ENCODE results near the gene DDX10. TPM values are rescaled to one million over a fixed set of nuclear protein-coding genes. Genes with fewer than 3 reads are reported as not detected.

DDX10 gene
- polyA plus RNA-seq, 1 experiment = 11.0 TPM

DNA sequence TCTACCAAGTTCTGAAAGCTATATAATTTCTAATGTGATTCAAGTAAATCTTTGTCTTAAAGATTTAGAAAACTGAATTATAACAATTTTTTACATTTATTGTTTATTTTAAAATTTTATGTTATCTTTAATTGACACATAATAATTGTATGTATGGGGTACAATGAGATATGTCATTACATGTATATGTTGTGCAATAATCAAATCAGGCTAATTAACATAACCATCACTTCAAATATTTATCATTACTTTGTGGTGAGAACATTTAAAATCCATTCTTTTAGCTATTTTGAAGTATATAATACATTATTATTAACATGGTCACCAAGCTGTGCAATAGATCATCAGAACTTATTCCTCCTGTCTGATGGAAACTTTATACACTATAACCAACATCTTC lies 181.1 kb downstream of the DDX10 start:
- ChIA-PET CTCF (interaction anchor here (1.2 kb wide), 1 partner anchor 24 kb away, joined by 4 read pairs; no protein-coding TSS in a partner anchor), POLR2A (no interaction called here)
- no peak for DNase-seq (ENCODE audit: low read depth)
- Histone ChIP-seq H3K27me3 (ENCODE audit: control insufficient read depth, insufficient read depth, low read length) (no peaks in the 10 kb centered on the region), H3K36me3 (ENCODE audit: control insufficient read depth, insufficient read depth, low read length) (no peaks in the 10 kb centered on the region), H3K4me3 (ENCODE audit: low read depth, low read length) (no peak overlapping the region)
- TF ChIP-seq, protein P1, sequence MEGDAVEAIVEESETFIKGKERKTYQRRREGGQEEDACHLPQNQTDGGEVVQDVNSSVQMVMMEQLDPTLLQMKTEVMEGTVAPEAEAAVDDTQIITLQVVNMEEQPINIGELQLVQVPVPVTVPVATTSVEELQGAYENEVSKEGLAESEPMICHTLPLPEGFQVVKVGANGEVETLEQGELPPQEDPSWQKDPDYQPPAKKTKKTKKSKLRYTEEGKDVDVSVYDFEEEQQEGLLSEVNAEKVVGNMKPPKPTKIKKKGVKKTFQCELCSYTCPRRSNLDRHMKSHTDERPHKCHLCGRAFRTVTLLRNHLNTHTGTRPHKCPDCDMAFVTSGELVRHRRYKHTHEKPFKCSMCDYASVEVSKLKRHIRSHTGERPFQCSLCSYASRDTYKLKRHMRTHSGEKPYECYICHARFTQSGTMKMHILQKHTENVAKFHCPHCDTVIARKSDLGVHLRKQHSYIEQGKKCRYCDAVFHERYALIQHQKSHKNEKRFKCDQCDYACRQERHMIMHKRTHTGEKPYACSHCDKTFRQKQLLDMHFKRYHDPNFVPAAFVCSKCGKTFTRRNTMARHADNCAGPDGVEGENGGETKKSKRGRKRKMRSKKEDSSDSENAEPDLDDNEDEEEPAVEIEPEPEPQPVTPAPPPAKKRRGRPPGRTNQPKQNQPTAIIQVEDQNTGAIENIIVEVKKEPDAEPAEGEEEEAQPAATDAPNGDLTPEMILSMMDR (IDR thresholded peaks at IDR 0.05; ENCODE audit: insufficient read depth, low read depth, low read length) = no peak

DNA sequence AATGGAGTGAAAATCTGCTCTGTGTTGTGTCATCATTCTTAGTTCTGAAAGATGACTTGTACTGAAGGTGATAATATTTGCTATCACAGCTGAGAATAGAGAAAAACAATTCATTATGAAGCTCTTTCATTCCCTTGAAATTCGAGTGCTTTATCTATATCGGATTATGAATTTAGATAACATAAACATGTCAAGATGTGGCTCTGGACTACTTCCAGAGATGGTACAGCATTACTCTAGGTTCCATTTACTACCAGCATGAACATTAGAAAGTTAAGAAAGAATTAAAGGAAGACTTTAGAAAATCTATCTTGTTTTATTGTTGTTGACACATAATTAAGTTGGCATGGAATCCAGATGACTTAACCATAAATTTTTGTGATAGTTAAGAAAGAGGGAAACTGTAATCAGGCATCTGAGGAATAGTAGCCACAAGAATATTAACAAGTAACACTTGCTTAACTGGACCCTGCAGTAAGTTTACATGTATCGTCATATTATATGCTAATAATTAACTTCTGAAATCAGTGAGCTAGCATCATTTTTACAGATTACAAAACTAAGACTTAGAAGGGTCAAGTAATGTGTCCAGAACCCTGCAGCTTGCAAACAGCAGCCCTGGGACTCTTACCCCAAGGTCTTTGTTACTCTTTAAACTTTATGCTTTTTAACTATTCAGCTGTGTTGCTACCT lies 182.6 kb downstream of the DDX10 start:
- ChIA-PET POLR2A (no interaction called here), CTCF (interaction anchor here (0.6 to 0.8 kb wide), 3 partner anchors 22 to 634 kb away, joined by 3 read pairs; no protein-coding TSS in a partner anchor)
- H3K27me3 ChIP-seq (ENCODE audit: control insufficient read depth, insufficient read depth, low read length) = no peaks in the 10 kb centered on the region
- no peak overlapping the region for H3K4me3 ChIP-seq (ENCODE audit: low read depth, low read length)
- DNase-seq (ENCODE audit: low read depth) = no peak
- no peaks in the 10 kb centered on the region for H3K36me3 ChIP-seq (ENCODE audit: control insufficient read depth, insufficient read depth, low read length)
- TF ChIP-seq, protein P1 (IDR thresholded peaks at IDR 0.05; ENCODE audit: insufficient read depth, low read depth, low read length) = no peak

DNA sequence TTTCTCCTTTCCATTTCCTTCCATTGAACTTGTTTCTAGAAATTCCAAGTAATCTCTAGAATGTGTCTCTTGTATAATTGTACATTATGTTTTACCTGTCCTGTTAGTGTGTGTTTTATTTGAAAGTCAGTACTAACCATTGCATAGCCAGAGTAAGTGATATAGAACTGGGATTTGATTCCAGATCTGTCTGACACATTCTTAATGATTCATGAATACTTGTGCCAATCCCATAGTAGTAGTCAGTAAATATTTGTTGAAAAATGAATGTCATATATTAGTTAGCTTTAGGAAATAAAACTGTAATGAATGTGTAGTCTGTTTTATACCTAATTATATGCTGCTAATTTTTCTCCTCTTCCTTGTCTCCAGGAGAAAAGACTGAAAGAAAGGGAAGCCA lies 186.9 kb downstream of the DDX10 start:
- no peak for DNase-seq (ENCODE audit: low read depth)
- Histone ChIP-seq H3K27me3 (ENCODE audit: control insufficient read depth, insufficient read depth, low read length) (no peaks in the 10 kb centered on the region), H3K36me3 (ENCODE audit: control insufficient read depth, insufficient read depth, low read length) (no peaks in the 10 kb centered on the region), H3K4me3 (ENCODE audit: low read depth, low read length) (no peak overlapping the region)
- POLR2A ChIA-PET = no interaction called here
- TF ChIP-seq, protein P1 (IDR thresholded peaks at IDR 0.05; ENCODE audit: insufficient read depth, low read depth, low read length) = no peak
- CTCF ChIA-PET = interaction anchor here (0.8 kb wide), 1 partner anchor 25 kb away, joined by 3 read pairs; no protein-coding TSS in a partner anchor

DNA sequence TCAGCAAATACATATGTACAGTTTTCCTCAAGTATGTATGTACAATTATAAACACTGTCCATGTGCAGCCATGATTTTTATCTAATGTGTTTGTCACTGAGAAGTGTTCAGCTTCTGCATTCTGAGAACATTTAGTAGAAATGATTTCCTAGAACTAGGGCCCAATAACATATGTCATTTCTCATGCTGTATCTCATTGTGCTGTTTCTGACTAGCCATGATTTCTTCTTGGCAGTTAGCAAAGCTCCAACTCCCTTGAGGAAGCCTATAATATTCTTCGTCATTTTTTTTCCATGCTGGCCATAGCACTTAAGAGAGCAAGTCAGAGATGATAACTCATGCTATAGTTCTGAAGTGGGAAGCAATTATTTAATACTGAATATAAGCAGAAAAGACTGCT lies 187.8 kb downstream of the DDX10 start:
- POLR2A ChIA-PET = no interaction called here
- CTCF ChIA-PET = interaction anchor here (1.0 kb wide), 1 partner anchor 10 kb away, joined by 4 read pairs; no protein-coding TSS in a partner anchor
- TF ChIP-seq, protein P1 (IDR thresholded peaks at IDR 0.05; ENCODE audit: insufficient read depth, low read depth, low read length) = no peak

DNA sequence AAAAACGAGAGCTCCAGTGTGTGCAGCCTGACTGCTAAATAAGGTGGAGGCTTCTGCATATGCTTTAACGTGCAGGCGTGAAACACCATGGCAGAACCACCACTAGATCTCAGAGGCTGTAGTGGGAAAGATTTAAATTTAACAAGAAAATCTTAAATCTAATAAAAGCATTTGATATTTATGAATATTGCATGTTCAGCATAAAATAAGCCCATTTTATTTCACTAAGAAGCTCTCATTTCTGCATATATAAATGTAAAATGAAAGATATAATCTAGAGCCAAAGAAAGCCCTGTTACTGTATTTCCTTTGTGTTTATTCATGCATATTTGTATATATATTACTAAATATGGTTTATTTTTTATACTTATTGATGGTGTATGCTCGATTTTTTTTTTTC lies 188.3 kb downstream of the DDX10 start:
- CTCF ChIA-PET = interaction anchor here (1.0 kb wide), 1 partner anchor 9 kb away, joined by 4 read pairs; no protein-coding TSS in a partner anchor
- Histone ChIP-seq H3K27me3 (ENCODE audit: control insufficient read depth, insufficient read depth, low read length) (no peaks in the 10 kb centered on the region), H3K36me3 (ENCODE audit: control insufficient read depth, insufficient read depth, low read length) (no peaks in the 10 kb centered on the region), H3K4me3 (ENCODE audit: low read depth, low read length) (no peak overlapping the region)
- DNase-seq (ENCODE audit: low read depth) = no peak
- POLR2A ChIA-PET = no interaction called here
- TF ChIP-seq, protein P1 (IDR thresholded peaks at IDR 0.05; ENCODE audit: insufficient read depth, low read depth, low read length) = no peak

More for the DNA sequence above, 187.8 kb downstream of the DDX10 start:
- DNase-seq (ENCODE audit: low read depth) = no peak
- Histone ChIP-seq H3K36me3 (ENCODE audit: control insufficient read depth, insufficient read depth, low read length) (no peaks in the 10 kb centered on the region), H3K4me3 (ENCODE audit: low read depth, low read length) (no peak overlapping the region), H3K27me3 (ENCODE audit: control insufficient read depth, insufficient read depth, low read length) (no peaks in the 10 kb centered on the region)
